ENCODE measurements around the gene PPA1.

GRCh38 chr10:70232155-70232858, 922 bp downstream of the PPA1 start:
- TF ChIP-seq CTCF (IDR thresholded peaks at IDR 0.05; ENCODE audit: low read length) (no peak), EZH2 (IDR thresholded peaks at IDR 0.05; ENCODE audit: borderline replicate concordance, low read length) (no peak)

Data from OCI-LY1 (cell line).